HG03442 (cell line): ENCODE measurements around the gene CLIC4.
"Not testable (repeated sequence)": the region's sequence is repeated elsewhere in the genome, so short reads cannot be mapped to it uniquely, and the experiment has no call there.

Experiments used
- ATAC-seq: cut with Tn5 transposase; IDR thresholded peaks from one replicate; pipeline ENCODE4 v1.9.1; 2021; ENCODE audit warnings: mild to moderate bottlenecking, moderate library complexity; ENCODE audit not compliant: unreplicated experiment

CLIC4 gene

GRCh38 chr1:24744911-24745710, at the start of gene CLIC4:
Gene CLIC4, plus strand, starts transcription at chr1:24745447. Its CDS starts 107 bp downstream, at chr1:24745554.
- ATAC-seq, result peak; percentile 66

DNA sequence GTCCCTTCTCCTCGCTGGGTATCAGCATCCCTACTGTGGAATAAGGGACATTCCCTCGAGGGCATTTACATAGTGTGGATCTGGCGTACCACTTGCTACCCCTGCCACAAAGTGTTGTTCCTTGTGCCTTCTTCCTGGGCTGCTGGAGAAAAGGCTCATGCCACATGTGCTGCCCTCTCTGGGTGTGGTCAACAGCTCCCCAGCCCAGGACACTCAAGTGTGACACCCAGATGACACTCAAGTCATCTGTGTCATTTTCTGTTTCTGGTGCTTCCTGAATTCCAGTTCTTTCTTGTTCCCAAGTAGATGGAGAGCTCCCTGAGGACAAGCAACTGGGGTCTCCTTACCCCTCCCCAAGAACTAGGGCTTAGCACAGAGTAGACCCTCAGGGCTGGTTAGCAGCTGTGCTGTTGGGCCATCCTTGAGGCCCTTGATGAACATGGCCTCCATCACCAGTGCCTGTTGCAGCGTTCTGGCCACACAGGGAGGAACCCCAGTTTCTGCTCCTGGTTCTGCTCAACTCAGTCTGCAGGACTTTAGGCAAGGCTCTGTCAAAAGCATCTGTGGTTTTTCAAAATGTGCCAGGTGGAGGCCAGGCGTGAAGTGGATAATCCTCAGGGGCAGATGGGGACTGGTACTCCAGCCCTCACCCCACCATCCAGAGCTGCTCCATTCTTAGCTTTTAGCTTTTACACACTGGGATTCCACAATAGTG, 49.0 kb upstream of the CLIC4 start:
- no peak for ATAC-seq

DNA sequence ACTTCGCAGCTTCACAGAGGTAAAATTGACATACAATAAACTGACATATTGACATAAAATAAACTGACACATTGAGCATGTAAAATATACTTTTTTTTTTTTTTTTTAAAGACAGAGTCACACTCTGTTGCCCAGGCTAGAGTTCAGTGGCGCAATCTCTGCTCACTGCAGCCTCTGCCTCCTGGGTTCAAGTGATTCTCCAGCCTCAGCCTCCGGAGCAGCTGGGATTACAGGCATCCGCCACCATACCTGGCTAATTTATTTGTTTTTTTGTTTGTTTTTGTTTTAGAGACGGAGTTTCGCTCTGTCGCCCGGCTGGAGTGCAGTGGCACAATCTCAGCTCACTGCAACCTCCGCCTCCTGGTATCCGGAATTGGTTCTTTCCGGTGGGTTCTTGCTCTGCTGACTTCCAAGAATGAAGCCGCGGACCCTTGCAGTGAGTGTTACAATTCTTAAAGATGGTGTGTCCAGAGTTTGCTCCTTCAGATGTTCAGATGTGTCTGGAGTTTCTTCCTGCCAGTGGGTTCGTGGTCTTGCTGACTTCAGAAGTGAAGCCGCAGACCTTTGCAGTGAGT, 48.4 kb upstream of the CLIC4 start:
- no peak for ATAC-seq

DNA sequence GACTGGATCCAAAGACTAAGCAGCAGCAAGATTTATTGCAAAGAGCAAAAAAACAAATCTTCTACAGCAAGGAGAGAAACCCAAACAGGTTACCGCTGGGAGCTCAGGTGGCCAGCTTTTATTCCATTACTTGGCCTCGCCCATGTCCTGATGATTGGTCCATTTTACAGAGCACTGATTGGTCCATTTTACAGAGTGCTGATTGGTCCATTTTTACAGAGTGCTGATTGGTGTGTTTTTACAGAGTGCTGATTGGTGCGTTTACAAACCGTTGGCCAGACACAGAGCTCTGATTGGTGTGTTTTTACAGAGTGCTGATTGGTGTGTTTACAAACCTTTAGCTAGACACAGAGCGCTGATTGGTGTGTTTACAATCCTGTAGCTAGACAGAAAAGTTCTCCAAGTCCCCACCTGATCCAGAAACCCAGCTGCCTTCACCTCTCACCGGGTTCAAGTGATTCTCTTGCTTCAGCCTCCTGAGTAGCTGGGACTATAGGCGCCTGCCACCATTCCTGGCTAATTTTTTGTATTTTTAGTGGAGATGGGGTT, 47.7 kb upstream of the CLIC4 start:
- ATAC-seq, result not testable (repeated sequence)

GRCh38 chr1:24698326-24698725, 46.9 kb upstream of the CLIC4 start:
- not testable (repeated sequence) for ATAC-seq

GRCh38 chr1:24699628-24700027, 45.6 kb upstream of the CLIC4 start:
- no peak for ATAC-seq

DNA sequence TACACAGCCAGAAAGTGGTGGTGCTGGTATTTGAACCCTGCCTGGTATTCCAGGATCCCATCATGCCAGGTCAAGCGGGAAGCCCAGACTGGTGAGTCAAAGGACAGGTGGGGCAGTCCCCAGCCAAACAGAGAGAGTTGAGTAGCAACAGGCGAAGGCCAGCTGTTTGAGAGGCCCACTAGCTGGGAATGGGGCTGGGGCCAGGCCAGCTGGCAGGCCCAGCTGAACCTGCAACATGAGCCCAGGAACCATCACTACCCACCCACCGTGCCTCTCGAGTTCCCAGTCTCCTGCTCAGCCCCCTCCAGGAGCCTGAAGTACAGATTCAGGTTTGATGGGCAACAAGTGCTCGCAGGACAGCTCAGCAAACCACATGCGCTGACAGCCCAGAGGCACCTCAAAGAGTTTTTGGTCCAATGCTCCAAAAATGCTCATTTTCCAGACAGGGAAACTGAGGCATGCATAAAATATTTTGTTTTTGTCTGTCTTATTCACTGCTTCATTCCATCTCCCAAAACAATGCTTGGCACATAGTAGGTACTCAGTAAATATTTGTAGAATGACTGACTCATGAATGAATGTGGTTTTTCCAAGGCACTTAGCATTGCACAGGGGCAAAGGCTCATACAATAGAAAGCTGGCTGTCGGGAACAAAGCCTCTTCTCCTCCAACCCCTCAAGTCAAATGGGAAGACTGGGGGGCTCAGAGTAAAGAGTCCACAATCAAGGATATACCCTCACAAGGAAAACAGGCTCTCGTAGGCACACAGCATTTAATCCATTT, 42.5 kb upstream of the CLIC4 start:
- no peak for ATAC-seq

DNA sequence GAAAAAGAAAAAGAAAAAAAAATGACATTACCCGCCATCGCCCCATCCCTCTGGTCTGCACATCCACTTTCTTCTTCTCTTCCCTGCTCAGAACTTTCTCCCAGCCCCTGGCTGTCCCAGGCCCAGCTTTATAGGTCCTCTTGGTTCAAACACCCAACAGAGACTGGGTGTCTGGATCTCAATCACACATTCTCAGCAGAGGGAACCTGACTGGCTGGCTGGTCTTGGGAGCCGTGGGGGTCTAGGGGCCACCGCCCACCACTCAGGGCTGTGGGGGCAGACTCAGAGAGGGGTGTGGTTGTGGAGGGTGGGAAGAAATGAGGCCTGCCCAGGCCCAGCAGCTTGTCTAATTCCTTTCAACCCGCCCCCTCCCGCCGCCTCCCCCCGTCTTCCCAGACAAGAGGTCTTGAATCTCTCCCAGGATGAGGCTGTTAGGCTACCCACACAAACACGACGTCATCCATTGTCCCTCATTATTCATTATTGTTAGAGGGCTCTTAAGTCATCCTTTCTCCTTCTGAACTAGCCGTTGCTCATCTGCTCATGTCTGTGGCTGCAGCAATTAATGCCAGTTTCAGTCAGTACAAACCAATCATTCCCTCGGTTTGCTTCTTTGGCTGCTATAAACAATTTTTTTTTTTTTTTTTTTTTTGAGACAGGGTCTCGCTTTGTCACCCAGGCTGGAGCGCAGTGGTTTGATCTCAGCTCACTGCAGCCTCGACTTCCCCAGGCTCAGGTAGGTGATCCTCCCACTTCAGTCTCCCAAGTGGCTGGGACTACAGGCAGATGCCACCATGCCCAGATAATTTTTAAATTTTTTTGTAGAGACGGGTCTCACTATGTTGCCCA, 40.6 kb upstream of the CLIC4 start:
- ATAC-seq, result no peak

- ATAC-seq, result peak; percentile 77
Observed at GRCh38 chr1:24705260-24706073, 39.8 kb upstream of the CLIC4 start.

- ATAC-seq, result not testable (repeated sequence)
Observed at GRCh38 chr1:24706074-24706389, 39.2 kb upstream of the CLIC4 start.

DNA sequence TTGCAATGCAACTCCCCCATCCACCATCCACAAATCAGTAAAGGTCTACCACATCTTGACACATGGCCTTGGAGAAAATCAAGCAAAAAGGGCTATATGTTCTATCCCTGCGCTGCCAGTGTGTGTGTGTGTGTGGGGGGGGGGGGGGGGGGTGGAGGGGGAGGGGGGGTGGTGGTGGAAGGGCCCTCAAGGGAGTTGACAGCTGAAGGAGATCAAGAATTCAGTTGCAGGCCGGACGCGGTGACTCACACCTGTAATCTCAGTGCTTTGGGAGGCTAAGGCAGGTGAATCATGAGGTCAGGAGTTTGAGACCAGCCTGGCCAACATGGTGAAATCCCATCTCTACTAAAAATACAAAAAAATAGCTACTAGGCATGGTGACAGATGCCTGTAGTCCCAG, 37.6 kb upstream of the CLIC4 start:
- no peak for ATAC-seq

DNA sequence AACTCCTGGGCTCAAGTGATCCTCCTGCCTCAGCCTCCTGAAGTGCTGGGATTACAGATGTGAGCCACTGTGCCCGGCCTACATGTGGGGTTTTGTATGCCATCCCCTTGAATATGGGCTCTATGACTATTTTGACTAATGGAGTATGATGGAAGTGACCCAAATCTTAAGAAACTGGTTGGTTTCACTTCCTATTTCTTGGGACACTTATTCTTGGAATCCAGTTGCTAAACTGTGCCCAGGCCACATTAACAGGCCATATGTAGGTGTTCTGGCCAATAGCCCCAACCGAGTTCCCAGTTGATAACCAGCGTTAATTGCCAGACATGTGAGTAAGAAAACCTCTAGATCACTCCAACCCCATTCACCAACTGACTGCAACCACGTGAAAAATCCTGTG, 36.3 kb upstream of the CLIC4 start:
- no peak for ATAC-seq

GRCh38 chr1:24709791-24710441, 35.3 kb upstream of the CLIC4 start:
- ATAC-seq, result no peak

GRCh38 chr1:24711329-24711728, 33.9 kb upstream of the CLIC4 start:
- ATAC-seq, result no peak

GRCh38 chr1:24713176-24713575, 32.1 kb upstream of the CLIC4 start:
- no peak for ATAC-seq

- no peak for ATAC-seq
Observed at GRCh38 chr1:24713736-24714135, 31.5 kb upstream of the CLIC4 start.

DNA sequence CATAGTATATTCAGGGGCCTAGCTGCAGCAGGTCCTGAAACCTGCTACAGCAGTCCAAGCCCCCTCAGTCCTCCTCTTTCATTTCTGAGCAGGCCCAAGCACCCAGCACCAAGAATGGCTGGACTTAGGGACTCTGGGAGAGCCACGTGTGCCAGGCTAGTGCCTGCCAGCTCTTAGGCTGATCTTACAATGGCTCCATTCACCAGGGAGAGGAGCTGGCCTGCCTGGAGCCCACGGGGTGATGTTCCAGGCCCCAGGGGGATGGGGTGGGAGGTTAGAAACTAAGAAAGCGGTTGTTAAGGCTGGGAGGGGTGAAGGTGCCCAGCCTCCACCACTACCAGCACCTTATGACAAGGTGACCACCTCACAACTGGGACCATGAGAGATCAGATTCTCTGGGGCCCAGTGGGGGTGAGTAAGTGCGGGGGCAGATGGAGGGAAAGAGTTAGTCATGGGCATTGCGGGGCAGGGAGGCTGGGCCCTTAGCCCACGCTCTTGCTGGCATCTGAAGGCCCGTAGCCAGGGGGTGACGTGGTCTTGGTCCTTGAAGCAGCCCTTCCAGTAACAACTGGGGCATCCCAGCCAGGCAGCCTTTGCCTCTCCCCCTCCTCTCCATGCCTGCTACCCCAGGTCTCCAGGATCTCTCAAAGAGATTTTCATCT, 30.3 kb upstream of the CLIC4 start:
- no peak for ATAC-seq

DNA sequence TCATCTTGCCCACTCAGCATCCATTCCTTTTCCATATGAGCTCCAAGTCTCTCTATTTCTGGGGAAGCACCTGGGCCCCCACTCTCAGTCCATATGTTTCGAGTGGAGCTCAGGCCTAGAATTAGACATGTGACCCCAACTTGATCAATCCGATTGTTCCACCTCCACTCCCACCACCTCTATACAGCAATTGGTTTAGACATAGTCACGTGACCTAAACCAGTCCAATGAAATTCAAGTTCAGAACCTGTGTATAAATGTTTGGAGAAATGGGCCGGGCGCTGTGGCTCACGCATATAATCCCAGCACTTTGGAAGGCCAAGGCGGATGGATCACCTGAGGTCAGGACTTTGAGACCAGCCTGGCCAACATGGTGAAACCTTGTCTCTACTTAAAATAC, 29.6 kb upstream of the CLIC4 start:
- no peak for ATAC-seq
